KOPT-K1 (cell line): ENCODE measurements around the gene LIMS2.

ENCODE experiments used
- H3K27ac ChIP-seq: fragments of 200-600 bp; sonication (generic); 2 replicates; pipeline ENCODE4 v1.5.1; 2016; ENCODE audit warnings: antibody characterized with exemption, mild to moderate bottlenecking, low read depth, low read length; ENCODE audit not compliant: poor library complexity, severe bottlenecking
- H3K36me3 ChIP-seq: fragments of 200-600 bp; sonication (generic); 2 replicates; pipeline ENCODE4 v1.5.1; 2017; ENCODE audit warnings: antibody characterized with exemption, mild to moderate bottlenecking, low read length, moderate library complexity; ENCODE audit not compliant: insufficient read depth
- H3K9me3 ChIP-seq: fragments of 200-600 bp; sonication (generic); 2 replicates; pipeline ENCODE4 v1.5.1; 2017; ENCODE audit warnings: antibody characterized with exemption, low read length, mild to moderate bottlenecking; ENCODE audit not compliant: insufficient read depth, poor library complexity, severe bottlenecking

The LIMS2 gene

GRCh38 chr2:127593228-127594115 lies 81.9 kb downstream of the LIMS2 start:
- H3K36me3 ChIP-seq = peaks cover 9% of the 10 kb centered on the region
- peaks cover 5% of the 10 kb centered on the region for H3K9me3 ChIP-seq
- H3K27ac ChIP-seq = peak overlapping the region; percentile 99

- Histone ChIP-seq H3K27ac (peak overlapping the region; percentile 99), H3K36me3 (peaks cover 9% of the 10 kb centered on the region), H3K9me3 (peaks cover 5% of the 10 kb centered on the region)
These were observed 82.5 kb downstream of the LIMS2 start for GRCh38 chr2:127592761-127593227.

GRCh38 chr2:127591221-127591923 lies 84.0 kb downstream of the LIMS2 start:
- Histone ChIP-seq H3K27ac (peak overlapping the region; percentile 99), H3K36me3 (peaks cover 9% of the 10 kb centered on the region), H3K9me3 (peaks cover 5% of the 10 kb centered on the region)

GRCh38 chr2:127590386-127591190 lies 84.7 kb downstream of the LIMS2 start:
- H3K36me3 ChIP-seq = peaks cover 9% of the 10 kb centered on the region
- peaks cover 4% of the 10 kb centered on the region for H3K9me3 ChIP-seq
- H3K27ac ChIP-seq = peak overlapping the region; percentile 99

GRCh38 chr2:127589841-127590240 lies 85.5 kb downstream of the LIMS2 start:
- peaks cover 9% of the 10 kb centered on the region for H3K36me3 ChIP-seq
- peak overlapping the region; percentile 99 for H3K27ac ChIP-seq
- no peaks in the 10 kb centered on the region for H3K9me3 ChIP-seq

GRCh38 chr2:127589358-127589757 lies 86.0 kb downstream of the LIMS2 start:
- no peak overlapping the region for H3K27ac ChIP-seq
- H3K36me3 ChIP-seq = peaks cover 9% of the 10 kb centered on the region
- H3K9me3 ChIP-seq = no peaks in the 10 kb centered on the region
